Ishikawa (cell line): ENCODE measurements around the gene LDB3.

ENCODE experiments used
- CREB1 ChIP-seq: IDR thresholded peaks from 2 replicates; pipeline ENCODE4 v1.6.1; 2012; ENCODE audit warnings: low read depth
- EP300 ChIP-seq: IDR thresholded peaks from 2 replicates; pipeline ENCODE4 v1.6.1; 2012; ENCODE audit warnings: borderline replicate concordance
- FOXM1 ChIP-seq: IDR thresholded peaks from 2 replicates; pipeline ENCODE4 v1.6.1; 2012; ENCODE audit warnings: low read depth, borderline replicate concordance
- RAD21 ChIP-seq: IDR thresholded peaks from 2 replicates; pipeline ENCODE4 v1.6.1; 2012; ENCODE audit warnings: low read depth
- REST ChIP-seq: IDR thresholded peaks from 2 replicates; pipeline ENCODE4 v1.6.1; 2012; ENCODE audit warnings: low read depth, mild to moderate bottlenecking
- TCF12 ChIP-seq: IDR thresholded peaks from 2 replicates; pipeline ENCODE4 v1.6.1; 2012; ENCODE audit warnings: low read depth
- YY1 ChIP-seq: IDR thresholded peaks from 2 replicates; pipeline ENCODE4 v1.6.1; 2012; ENCODE audit warnings: low read depth
- TF ChIP-seq, protein P1 (sequence below): IDR thresholded peaks from 2 replicates; pipeline ENCODE4 v1.6.1; 2012

DNA sequence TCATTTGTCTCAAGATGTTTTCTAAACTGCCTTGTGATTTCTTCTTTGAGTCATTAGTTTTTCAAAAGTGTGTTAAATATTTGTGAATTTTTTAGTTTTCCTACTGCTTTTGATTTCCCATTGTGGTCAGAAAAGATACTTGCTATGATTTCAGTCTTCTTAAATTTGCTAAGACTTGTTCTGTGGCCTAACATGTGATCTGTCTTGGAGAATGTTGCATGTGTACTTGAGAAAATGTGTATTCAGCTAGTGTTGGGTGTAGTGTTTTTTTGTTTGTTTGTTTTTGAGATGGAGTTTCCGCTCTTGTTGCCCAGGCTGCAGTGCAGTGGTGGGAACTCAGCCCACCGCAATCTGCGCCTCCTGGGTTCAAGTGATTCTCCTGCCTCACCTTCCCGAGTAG, 116.7 kb downstream of the LDB3 start:
- TF ChIP-seq TCF12 (no peak), RAD21 (no peak), CREB1 (no peak), YY1 (no peak), EP300 (no peak), FOXM1 (no peak), REST (no peak)
- TF ChIP-seq, protein P1, sequence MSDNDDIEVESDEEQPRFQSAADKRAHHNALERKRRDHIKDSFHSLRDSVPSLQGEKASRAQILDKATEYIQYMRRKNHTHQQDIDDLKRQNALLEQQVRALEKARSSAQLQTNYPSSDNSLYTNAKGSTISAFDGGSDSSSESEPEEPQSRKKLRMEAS, result no peak
